ENCODE measurements around the gene C1orf122. TPM values are rescaled to one million over a fixed set of nuclear protein-coding genes. Genes with fewer than 3 reads are reported as not detected.
A peak's percentile ranks its signal among the peaks of the same experiment; 100 is the strongest.

C1orf122 gene
- total RNA-seq, 2 donors from 2014 or later: 18.8 to 21.4 TPM

- ATAC-seq: no peak
- Mint-ChIP-seq H3K36me3 (peaks cover 8 to 10% of the 10 kb centered on the region in 2 donors), H3K27ac (no peak overlapping the region), H3K9me3 (no peaks in the 10 kb centered on the region)
- no peak for DNase-seq (ENCODE audit: low spot score in 2 of 2)
These were observed 43.7 kb downstream of the C1orf122 start for GRCh38 chr1:37851262-37851661.

- ATAC-seq (peak; percentile 22 to 28), DNase-seq (ENCODE audit: low spot score in 2 of 2) (no peak)
- no peaks in the 10 kb centered on the region for H3K9me3 Mint-ChIP-seq
- peaks cover 8 to 10% of the 10 kb centered on the region in 2 donors for H3K36me3 Mint-ChIP-seq
- no peak overlapping the region for H3K27ac Mint-ChIP-seq
These were observed 44.2 kb downstream of the C1orf122 start for GRCh38 chr1:37851782-37852210.

DNA sequence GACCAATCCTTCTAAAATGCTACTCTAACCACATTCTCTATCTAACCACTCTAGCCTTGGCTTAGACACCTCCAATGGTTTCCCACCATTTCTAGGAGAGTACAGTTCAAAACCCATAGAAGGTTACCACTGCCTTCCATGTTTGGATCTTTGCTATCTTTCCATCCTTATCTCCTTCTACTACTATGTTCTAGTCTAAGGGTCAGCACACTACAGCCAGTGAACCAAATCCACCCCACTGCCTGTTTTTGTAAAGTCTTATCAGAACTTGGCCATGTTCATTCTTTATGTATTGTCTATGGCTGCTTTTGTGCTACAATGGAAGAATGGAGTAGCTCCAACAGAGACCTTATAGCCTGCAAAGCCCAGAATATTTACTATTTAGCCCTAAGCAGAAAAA lies 45.6 kb downstream of the C1orf122 start:
- peaks cover 15% of the 10 kb centered on the region in 2 donors for H3K36me3 Mint-ChIP-seq
- DNase-seq (ENCODE audit: low spot score in 2 of 2) (no peak), ATAC-seq (no peak)
- no peaks in the 10 kb centered on the region for H3K9me3 Mint-ChIP-seq
- no peak overlapping the region for H3K27ac Mint-ChIP-seq

GRCh38 chr1:37854406-37854805 lies 46.8 kb downstream of the C1orf122 start:
- peak overlapping the region in 1 of 2 donors; percentile 74 for H3K27ac Mint-ChIP-seq

More at GRCh38 chr1:37854406-37854805, 46.8 kb downstream of the C1orf122 start:
- Mint-ChIP-seq H3K36me3 (peaks cover 15 to 23% of the 10 kb centered on the region in 2 donors), H3K9me3 (no peaks in the 10 kb centered on the region)
- ATAC-seq (no peak), DNase-seq (ENCODE audit: low spot score in 2 of 2) (no peak)

Other genes starting within 250 kb of the C1orf122 start
- 10 to 100 TPM; 70.3 to 75.7 TPM for gene GNL2, start 211.9 kb upstream of the C1orf122 start, total RNA-seq
- not detected for gene RSPO1, start 172.9 kb upstream of the C1orf122 start, total RNA-seq
- 10 to 100 TPM; 60.7 to 82.2 TPM for gene CDCA8, start 115.3 kb upstream of the C1orf122 start, total RNA-seq
- gene EPHA10, start 42.7 kb upstream of the C1orf122 start, total RNA-seq: 1 to 10 TPM in 1 of 2 donors, under 1 TPM in 1; 0.14 to 3.0 TPM
- 1 to 10 TPM; 1.0 to 3.1 TPM for gene MANEAL, start 13.9 kb upstream of the C1orf122 start, total RNA-seq
- gene YRDC, start 418 bp downstream of the C1orf122 start, total RNA-seq: 10 to 100 TPM; 25.7 to 39.3 TPM
- gene MTF1, start 51.8 kb downstream of the C1orf122 start, total RNA-seq: 10 to 100 TPM; 21.0 to 23.4 TPM
- gene INPP5B, start 139.3 kb downstream of the C1orf122 start, total RNA-seq: 10 to 100 TPM; 34.2 to 52.7 TPM
- 10 to 100 TPM; 92.9 to 99.3 TPM for gene SF3A3, start 182.2 kb downstream of the C1orf122 start, total RNA-seq
- 10 to 100 TPM; 17.9 to 39.0 TPM for gene FHL3, start 197.7 kb downstream of the C1orf122 start, total RNA-seq
- gene UTP11, start 204.9 kb downstream of the C1orf122 start, total RNA-seq: 10 to 100 TPM; 55.7 to 92.2 TPM
- gene POU3F1, start 239.0 kb downstream of the C1orf122 start, total RNA-seq: not detected